ENCODE data around the gene ADAM30.
"Not testable (repeated sequence)": the region's sequence is repeated elsewhere in the genome, so short reads cannot be mapped to it uniquely, and the experiment has no call there.

The ADAM30 gene

GRCh38 chr1:119862276-119862675 is 34.0 kb downstream of the ADAM30 start:
- no peaks in the 10 kb centered on the region for H4K20me1 ChIP-seq (ENCODE audit: low read depth, low read length)
- H3K9me3 ChIP-seq (ENCODE audit: insufficient read depth, low read length) = no peaks in the 10 kb centered on the region
- no peak overlapping the region for H3K4me3 ChIP-seq (ENCODE audit: insufficient read depth, low read length, poor library complexity, severe bottlenecking)
- H3K27ac ChIP-seq (ENCODE audit: low read depth, low read length) = no peak overlapping the region
- H2AFZ ChIP-seq (ENCODE audit: low read depth, low read length, severe bottlenecking) = no peak overlapping the region
- no peaks in the 10 kb centered on the region for H3F3A ChIP-seq (ENCODE audit: insufficient read depth)
- no peak overlapping the region for H3K9ac ChIP-seq (ENCODE audit: low read length)
- TF ChIP-seq CTCF (IDR thresholded peaks at IDR 0.05; ENCODE audit: insufficient read depth, low read length, poor library complexity, severe bottlenecking) (no peak), EZH2phosphoT487 (conservative IDR thresholded peaks at IDR 0.05; ENCODE audit: low read length) (no peak)
- H3K79me2 ChIP-seq (ENCODE audit: insufficient read depth, low read length) = no peaks in the 10 kb centered on the region
- no peaks in the 10 kb centered on the region for H3K36me3 ChIP-seq (ENCODE audit: low read length)
- no peaks in the 10 kb centered on the region for H3K27me3 ChIP-seq (ENCODE audit: low read length)
- H3K9me2 ChIP-seq (replicated peaks; ENCODE audit: insufficient read depth, low read length) = no peaks in the 10 kb centered on the region
- H3K4me2 ChIP-seq (ENCODE audit: low read depth, low read length, poor library complexity, severe bottlenecking) = no peak overlapping the region

GRCh38 chr1:119861547-119861946 is 34.8 kb downstream of the ADAM30 start:
- TF ChIP-seq EZH2phosphoT487 (conservative IDR thresholded peaks at IDR 0.05; ENCODE audit: low read length) = no peak
- no peak for TF ChIP-seq CTCF (IDR thresholded peaks at IDR 0.05; ENCODE audit: insufficient read depth, low read length, poor library complexity, severe bottlenecking)
- Histone ChIP-seq H3K79me2 (ENCODE audit: insufficient read depth, low read length) (no peaks in the 10 kb centered on the region), H3K4me2 (ENCODE audit: low read depth, low read length, poor library complexity, severe bottlenecking) (no peak overlapping the region), H3K9ac (ENCODE audit: low read length) (no peak overlapping the region), H3K27me3 (ENCODE audit: low read length) (no peaks in the 10 kb centered on the region), H3K9me2 (replicated peaks; ENCODE audit: insufficient read depth, low read length) (no peaks in the 10 kb centered on the region), H4K20me1 (ENCODE audit: low read depth, low read length) (no peaks in the 10 kb centered on the region), H2AFZ (ENCODE audit: low read depth, low read length, severe bottlenecking) (no peak overlapping the region), H3F3A (ENCODE audit: insufficient read depth) (no peaks in the 10 kb centered on the region), H3K4me3 (ENCODE audit: insufficient read depth, low read length, poor library complexity, severe bottlenecking) (no peak overlapping the region), H3K27ac (ENCODE audit: low read depth, low read length) (no peak overlapping the region), H3K36me3 (ENCODE audit: low read length) (no peaks in the 10 kb centered on the region), H3K9me3 (ENCODE audit: insufficient read depth, low read length) (no peaks in the 10 kb centered on the region)

- no peaks in the 10 kb centered on the region for H3K27me3 ChIP-seq (ENCODE audit: low read length)
- no peaks in the 10 kb centered on the region for H4K20me1 ChIP-seq (ENCODE audit: low read depth, low read length)
- H3K9me3 ChIP-seq (ENCODE audit: insufficient read depth, low read length) = no peaks in the 10 kb centered on the region
- no peak overlapping the region for H3K9ac ChIP-seq (ENCODE audit: low read length)
- H3K79me2 ChIP-seq (ENCODE audit: insufficient read depth, low read length) = no peaks in the 10 kb centered on the region
- H3K27ac ChIP-seq (ENCODE audit: low read depth, low read length) = no peak overlapping the region
- no peak overlapping the region for H3K4me3 ChIP-seq (ENCODE audit: insufficient read depth, low read length, poor library complexity, severe bottlenecking)
- no peaks in the 10 kb centered on the region for H3K9me2 ChIP-seq (replicated peaks; ENCODE audit: insufficient read depth, low read length)
- no peak overlapping the region for H3K4me2 ChIP-seq (ENCODE audit: low read depth, low read length, poor library complexity, severe bottlenecking)
- TF ChIP-seq EZH2phosphoT487 (conservative IDR thresholded peaks at IDR 0.05; ENCODE audit: low read length) (no peak), CTCF (IDR thresholded peaks at IDR 0.05; ENCODE audit: insufficient read depth, low read length, poor library complexity, severe bottlenecking) (no peak)
- no peaks in the 10 kb centered on the region for H3K36me3 ChIP-seq (ENCODE audit: low read length)
- H2AFZ ChIP-seq (ENCODE audit: low read depth, low read length, severe bottlenecking) = no peak overlapping the region
- H3F3A ChIP-seq (ENCODE audit: insufficient read depth) = no peaks in the 10 kb centered on the region
These were observed 36.7 kb downstream of the ADAM30 start for GRCh38 chr1:119859647-119860046.

- H2AFZ ChIP-seq (ENCODE audit: low read depth, low read length, severe bottlenecking); H3F3A ChIP-seq (ENCODE audit: insufficient read depth); H3K9me2 ChIP-seq (replicated peaks; ENCODE audit: insufficient read depth, low read length); H3K79me2 ChIP-seq (ENCODE audit: insufficient read depth, low read length); H4K20me1 ChIP-seq (ENCODE audit: low read depth, low read length); H3K4me2 ChIP-seq (ENCODE audit: low read depth, low read length, poor library complexity, severe bottlenecking); H3K9me3 ChIP-seq (ENCODE audit: insufficient read depth, low read length); H3K27me3 ChIP-seq (ENCODE audit: low read length); H3K4me3 ChIP-seq (ENCODE audit: insufficient read depth, low read length, poor library complexity, severe bottlenecking); H3K27ac ChIP-seq (ENCODE audit: low read depth, low read length); H3K36me3 ChIP-seq (ENCODE audit: low read length); H3K9ac ChIP-seq (ENCODE audit: low read length): not testable (repeated sequence)
These were observed 37.6 kb downstream of the ADAM30 start for GRCh38 chr1:119858556-119859214.

Data from SU-DHL-6 (cell line).